Fibroblast of mammary gland (primary cell): ENCODE data around the gene SELPLG.

Source experiments
- DNase-seq: peaks from one replicate; pipeline ENCODE4 v3.0.0-alpha.2; 2010; ENCODE audit warnings: low read depth
- H3K4me3 ChIP-seq: 2 replicates; pipeline ENCODE4 v1.5.1; 2011; ENCODE audit warnings: low read depth, mild to moderate bottlenecking, low read length, moderate library complexity; ENCODE audit not compliant: control insufficient read depth
- CTCF ChIP-seq: conservative IDR thresholded peaks from 2 replicates; pipeline ENCODE4 v1.5.1; 2011; ENCODE audit warnings: low read depth, low read length, inconsistent platforms; ENCODE audit not compliant: control insufficient read depth, insufficient read depth

Gene SELPLG

DNA sequence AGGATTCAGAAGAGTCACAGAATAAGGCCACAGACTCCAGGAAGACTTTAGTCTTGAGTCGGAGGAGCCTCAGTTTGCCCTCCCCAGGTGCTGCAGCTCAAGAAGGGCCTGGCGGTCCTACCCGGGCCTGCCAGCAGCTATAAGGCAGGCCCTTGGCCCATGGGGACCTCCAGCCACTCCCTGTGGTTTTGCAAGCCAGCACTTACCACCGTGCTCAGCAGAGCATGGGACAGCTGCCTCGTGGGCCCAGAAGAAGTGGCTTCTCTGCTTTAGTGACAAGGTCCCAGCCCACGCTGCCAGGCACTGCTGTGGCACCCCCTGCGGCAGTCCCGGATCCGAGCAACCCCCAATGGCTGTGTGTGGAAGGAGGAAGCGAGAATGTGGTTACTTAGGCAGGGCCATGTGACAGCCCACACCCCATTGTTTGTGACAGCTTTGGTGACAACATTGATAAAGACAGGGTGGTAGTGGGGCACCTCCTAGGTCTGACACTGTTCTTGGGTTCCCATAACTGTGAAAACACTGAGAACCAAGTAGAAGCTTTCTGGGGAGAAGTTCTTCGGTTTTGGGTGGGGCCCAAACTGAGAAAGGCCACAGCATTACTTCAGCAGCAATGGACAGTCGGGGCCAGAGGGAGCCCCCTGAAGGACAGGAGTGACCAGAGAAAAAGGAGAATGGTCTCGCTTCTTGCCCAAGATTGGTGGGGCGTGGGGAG, at the start of gene SELPLG:
Gene SELPLG (minus strand): TSS at position 361 of the 715 bp plus-strand sequence. CDS start 9,587 bp downstream, outside the sequence.
- H3K4me3 ChIP-seq, result no peak within 1 kb of the TSS
- DNase-seq, result no peak
- no peak for TF ChIP-seq CTCF

- no peak for TF ChIP-seq CTCF
- DNase-seq, result no peak
These were observed 47.6 kb upstream of the SELPLG start for GRCh38 chr12:108681317-108681716.

GRCh38 chr12:108679106-108679681, 45.5 kb upstream of the SELPLG start:
- no peak for TF ChIP-seq CTCF
- no peak overlapping the region for H3K4me3 ChIP-seq
- no peak for DNase-seq

More at GRCh38 chr12:108681317-108681716, 47.6 kb upstream of the SELPLG start:
- no peak overlapping the region for H3K4me3 ChIP-seq

DNA sequence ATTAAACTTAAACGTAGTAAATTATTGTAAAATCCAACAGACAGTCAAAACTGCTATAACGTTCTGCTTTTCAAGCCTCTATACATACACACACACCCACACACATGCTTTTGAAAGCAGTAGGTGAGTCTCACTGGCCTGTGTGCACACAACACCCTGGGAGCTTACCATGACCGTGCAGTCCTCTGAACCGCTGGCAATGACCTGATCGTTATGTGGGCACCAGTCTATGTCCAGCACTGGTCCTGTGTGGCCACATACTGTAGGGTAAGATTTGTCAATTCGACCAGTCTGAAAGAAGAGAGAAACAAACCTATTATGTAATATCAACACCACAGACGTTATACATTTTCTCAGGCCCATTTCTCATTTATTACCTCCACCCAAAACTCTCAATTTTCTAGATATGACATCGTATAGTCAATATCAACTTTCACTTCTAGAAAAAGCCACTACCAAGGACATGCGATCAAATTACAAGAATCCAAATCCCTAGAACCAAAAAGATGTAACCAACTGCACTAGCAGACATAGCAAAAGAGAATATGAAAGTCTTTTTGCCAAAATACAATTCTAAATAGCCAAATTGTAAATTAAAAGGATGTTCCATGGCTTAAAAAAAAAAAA, 44.5 kb upstream of the SELPLG start:
- H3K4me3 ChIP-seq, result no peak overlapping the region
- TF ChIP-seq CTCF, result no peak
- no peak for DNase-seq

- no peak for DNase-seq
- TF ChIP-seq CTCF, result no peak
- H3K4me3 ChIP-seq, result no peak overlapping the region
These were observed 43.7 kb upstream of the SELPLG start for GRCh38 chr12:108677381-108677780.

- DNase-seq, result no peak
- H3K4me3 ChIP-seq, result no peak overlapping the region
- no peak for TF ChIP-seq CTCF
These were observed 43.0 kb upstream of the SELPLG start for GRCh38 chr12:108676707-108677106.
